Left colon (tissue), 2 donors: ENCODE measurements around the gene ENDOD1. TPM values are rescaled to one million over a fixed set of nuclear protein-coding genes. Genes with fewer than 3 reads are reported as not detected.

Experiments
- total RNA-seq, 2 donors: library from RNA; stranded (reverse); fragmentation: NEBNext Ultra II Directional; extraction: Animal tissue kit (Norgen Biotek cat#: 25700); gene quantifications; one replicate each; pipeline ENCODE4 v1.2.1, GENCODE V29; 2021
- donor health status: DM: no; HTN: no; CAD: no.
- donor health status: DM: yes; HTN: yes; CAD: no.

The ENDOD1 gene
- total RNA-seq, 2 donors from 2014 or later = 98.9 to 108 TPM

Other genes starting within 250 kb of the ENDOD1 start
- gene CWC15, start 116.3 kb upstream of the ENDOD1 start, total RNA-seq = 10 to 100 TPM; 44.0 to 44.3 TPM
- under 1 TPM; 0.25 to 0.55 TPM for gene KDM4D, start 116.1 kb upstream of the ENDOD1 start, total RNA-seq
- not detected for gene KDM4E, start 64.6 kb upstream of the ENDOD1 start, total RNA-seq
- not detected for gene KDM4F, start 40.4 kb upstream of the ENDOD1 start, total RNA-seq
- 10 to 100 TPM; 42.8 to 52.7 TPM for gene SRSF8, start 22.9 kb upstream of the ENDOD1 start, total RNA-seq
- 10 to 100 TPM in 1 of 2 donors, 1 to 10 TPM in 1; 9.2 to 15.7 TPM for gene SESN3, start 141.4 kb downstream of the ENDOD1 start, total RNA-seq